DOHH2 (cell line): ENCODE measurements around the gene KCNE1.

Experiments
- H3F3A ChIP-seq: fragments of 200-600 bp; sonication (generic), shearing (Covaris generic); 2 replicates; pipeline ENCODE4 v1.6.0; 2016; ENCODE audit warnings: antibody characterized with exemption, mild to moderate bottlenecking; ENCODE audit not compliant: control insufficient read depth, insufficient read depth
- H3K27ac ChIP-seq: fragments of 200-600 bp; sonication (generic); 2 replicates; pipeline ENCODE4 v1.5.1; 2014; ENCODE audit warnings: low read depth, mild to moderate bottlenecking, low read length, moderate library complexity
- H3K27me3 ChIP-seq: fragments of 200-600 bp; sonication (generic); 2 replicates; pipeline ENCODE4 v1.6.1; 2014; ENCODE audit warnings: mild to moderate bottlenecking, low read length, mixed read lengths; ENCODE audit not compliant: control insufficient read depth
- H3K36me3 ChIP-seq: fragments of 200-600 bp; sonication (generic); 2 replicates; pipeline ENCODE4 v1.6.1; 2014; ENCODE audit warnings: mild to moderate bottlenecking, low read length, moderate library complexity, mixed read lengths; ENCODE audit not compliant: control insufficient read depth
- H3K4me1 ChIP-seq: fragments of 200-600 bp; sonication (generic); 2 replicates; pipeline ENCODE4 v1.6.1; 2014; ENCODE audit warnings: mild to moderate bottlenecking, low read length, mixed read lengths; ENCODE audit not compliant: control insufficient read depth
- H3K4me2 ChIP-seq: fragments of 200-600 bp; sonication (generic); 2 replicates; pipeline ENCODE4 v1.6.0; 2014; ENCODE audit warnings: mild to moderate bottlenecking, low read length, moderate library complexity
- H3K4me3 ChIP-seq: fragments of 200-600 bp; sonication (generic); 2 replicates; pipeline ENCODE4 v1.5.1; 2014; ENCODE audit warnings: mild to moderate bottlenecking, low read length, mixed read lengths
- H3K79me2 ChIP-seq: fragments of 200-600 bp; sonication (generic); 2 replicates; pipeline ENCODE4 v1.6.1; 2014; ENCODE audit warnings: mild to moderate bottlenecking, low read length, mixed read lengths; ENCODE audit not compliant: control insufficient read depth
- H3K9me2 ChIP-seq: fragments of 200-600 bp; sonication (generic); replicated peaks from 2 replicates; pipeline ENCODE4 v1.6.1; 2014; ENCODE audit warnings: mild to moderate bottlenecking, low read length, mixed read lengths; ENCODE audit not compliant: control insufficient read depth
- H3K9me3 ChIP-seq: fragments of 200-600 bp; sonication (generic); 2 replicates; pipeline ENCODE4 v1.6.1; 2014; ENCODE audit warnings: antibody characterized with exemption, low read length, mixed read lengths; ENCODE audit not compliant: control insufficient read depth, insufficient read depth
- H4K20me1 ChIP-seq: fragments of 200-600 bp; sonication (generic); 2 replicates; pipeline ENCODE4 v1.6.0; 2014; ENCODE audit warnings: low read depth, mild to moderate bottlenecking, antibody characterized with exemption, low read length, moderate library complexity; ENCODE audit not compliant: control insufficient read depth, insufficient read depth
- CTCF ChIP-seq: fragments of 200-600 bp; sonication (generic); IDR thresholded peaks from one replicate; pipeline ENCODE4 v1.5.1; 2014; ENCODE audit warnings: antibody characterized with exemption, mild to moderate bottlenecking, low read depth, low read length; ENCODE audit not compliant: poor library complexity, severe bottlenecking
- EZH2phosphoT487 ChIP-seq: fragments of 200-600 bp; sonication (generic); IDR thresholded peaks from 2 replicates; pipeline ENCODE4 v1.6.1; 2017; ENCODE audit warnings: borderline replicate concordance, mild to moderate bottlenecking, antibody characterized with exemption, low read length, moderate library complexity, mixed read lengths

Gene KCNE1

GRCh38 chr21:34543017-34543416, 31.0 kb upstream of the KCNE1 start:
- Histone ChIP-seq H3K4me2 (no peak overlapping the region), H3K27me3 (no peaks in the 10 kb centered on the region), H3K36me3 (no peaks in the 10 kb centered on the region), H3K79me2 (no peaks in the 10 kb centered on the region), H3K27ac (no peak overlapping the region), H3K4me1 (peaks cover 29% of the 10 kb centered on the region), H3K9me2 (no peaks in the 10 kb centered on the region), H4K20me1 (no peaks in the 10 kb centered on the region), H3K4me3 (no peak overlapping the region), H3F3A (no peaks in the 10 kb centered on the region), H3K9me3 (no peaks in the 10 kb centered on the region)
- no peak for TF ChIP-seq CTCF
- no peak for TF ChIP-seq EZH2phosphoT487

- H3K9me3 ChIP-seq = no peaks in the 10 kb centered on the region
Observed at GRCh38 chr21:34540206-34540605, 28.2 kb upstream of the KCNE1 start.

DNA sequence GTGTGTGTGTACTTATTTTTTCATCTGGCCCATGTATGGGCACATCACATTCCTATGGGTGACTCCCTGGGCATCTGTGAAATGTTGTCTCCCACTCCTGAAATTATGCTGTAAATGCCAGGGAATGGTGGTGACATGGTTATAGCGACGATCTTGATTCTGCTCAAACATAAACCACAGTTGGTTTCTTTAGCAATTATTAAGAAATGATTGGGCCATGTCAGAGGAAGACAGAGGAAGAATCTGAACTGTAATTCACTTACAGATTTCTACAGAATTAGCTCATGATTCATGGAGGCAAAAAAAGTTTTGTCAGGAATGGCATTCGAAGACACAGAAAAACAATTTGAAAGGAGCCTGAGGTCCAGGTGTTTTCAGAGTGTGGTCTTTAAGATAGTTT, 25.8 kb upstream of the KCNE1 start:
- H3K79me2 ChIP-seq = no peaks in the 10 kb centered on the region
- H3K4me3 ChIP-seq = no peak overlapping the region
- H4K20me1 ChIP-seq = no peaks in the 10 kb centered on the region
- H3K27me3 ChIP-seq = no peaks in the 10 kb centered on the region
- H3K4me2 ChIP-seq = no peak overlapping the region
- no peak overlapping the region for H3K27ac ChIP-seq
- no peaks in the 10 kb centered on the region for H3K9me2 ChIP-seq
- no peaks in the 10 kb centered on the region for H3K36me3 ChIP-seq
- no peaks in the 10 kb centered on the region for H3F3A ChIP-seq
- TF ChIP-seq CTCF = no peak
- TF ChIP-seq EZH2phosphoT487 = no peak
- no peaks in the 10 kb centered on the region for H3K4me1 ChIP-seq
- H3K9me3 ChIP-seq = no peaks in the 10 kb centered on the region

More at GRCh38 chr21:34540206-34540605, 28.2 kb upstream of the KCNE1 start:
- Histone ChIP-seq H4K20me1 (no peaks in the 10 kb centered on the region), H3K4me3 (no peak overlapping the region), H3K36me3 (no peaks in the 10 kb centered on the region), H3K9me2 (no peaks in the 10 kb centered on the region), H3F3A (no peaks in the 10 kb centered on the region), H3K4me1 (peaks cover 17% of the 10 kb centered on the region), H3K27me3 (no peaks in the 10 kb centered on the region), H3K4me2 (no peak overlapping the region), H3K27ac (no peak overlapping the region), H3K79me2 (no peaks in the 10 kb centered on the region)
- no peak for TF ChIP-seq CTCF
- TF ChIP-seq EZH2phosphoT487 = no peak

DNA sequence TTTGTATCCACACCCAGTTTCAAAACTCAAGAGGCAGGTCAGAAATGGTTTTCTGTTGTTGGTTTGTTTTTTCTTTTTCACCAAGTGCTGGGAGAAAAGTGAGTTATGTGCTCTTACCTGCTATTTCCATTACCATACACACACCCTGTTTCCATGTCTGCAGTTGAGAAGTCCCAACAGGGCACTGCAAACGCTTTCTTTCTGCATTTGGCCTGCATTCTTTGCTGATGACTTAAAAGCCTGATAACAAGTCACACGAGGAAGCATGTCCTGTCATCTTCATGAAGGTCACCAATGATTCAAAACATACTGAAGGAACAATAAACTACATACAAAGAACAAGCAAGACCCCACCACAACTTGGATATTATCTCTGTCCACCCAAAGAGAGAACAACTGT, 24.8 kb upstream of the KCNE1 start:
- no peaks in the 10 kb centered on the region for H3K4me1 ChIP-seq
- no peaks in the 10 kb centered on the region for H3F3A ChIP-seq
- no peaks in the 10 kb centered on the region for H3K9me3 ChIP-seq
- no peak overlapping the region for H3K4me3 ChIP-seq
- H3K36me3 ChIP-seq = no peaks in the 10 kb centered on the region
- no peaks in the 10 kb centered on the region for H3K79me2 ChIP-seq
- no peaks in the 10 kb centered on the region for H3K9me2 ChIP-seq
- H3K4me2 ChIP-seq = no peak overlapping the region
- H4K20me1 ChIP-seq = no peaks in the 10 kb centered on the region
- no peak overlapping the region for H3K27ac ChIP-seq
- H3K27me3 ChIP-seq = no peaks in the 10 kb centered on the region
- TF ChIP-seq CTCF (no peak), EZH2phosphoT487 (no peak)
